ENCODE results near the gene ZBTB34.
A peak's percentile ranks its signal among the peaks of the same experiment; 100 is the strongest.

The ZBTB34 gene

GRCh38 chr9:126880947-126881332, 20.5 kb downstream of the ZBTB34 start:
- TF ChIP-seq CTCF (conservative IDR thresholded peaks at IDR 0.05; ENCODE audit: low read depth, low read length), result no peak
- no peak overlapping the region for H3K4me3 ChIP-seq (ENCODE audit: low read length)
- no peak for DNase-seq (ENCODE audit: low read depth)

GRCh38 chr9:126882746-126883145, 22.3 kb downstream of the ZBTB34 start:
- DNase-seq (ENCODE audit: low read depth), result no peak
- no peak for TF ChIP-seq CTCF (conservative IDR thresholded peaks at IDR 0.05; ENCODE audit: low read depth, low read length)
- no peak overlapping the region for H3K4me3 ChIP-seq (ENCODE audit: low read length)

- H3K4me3 ChIP-seq (ENCODE audit: low read length), result no peak overlapping the region
- TF ChIP-seq CTCF (conservative IDR thresholded peaks at IDR 0.05; ENCODE audit: low read depth, low read length), result no peak
- DNase-seq (ENCODE audit: low read depth), result peak; percentile 91
These were observed 23.2 kb downstream of the ZBTB34 start for GRCh38 chr9:126883636-126884035.

- no peak for TF ChIP-seq CTCF (conservative IDR thresholded peaks at IDR 0.05; ENCODE audit: low read depth, low read length)
- H3K4me3 ChIP-seq (ENCODE audit: low read length), result no peak overlapping the region
- no peak for DNase-seq (ENCODE audit: low read depth)
These were observed 24.7 kb downstream of the ZBTB34 start for GRCh38 chr9:126885131-126885641.

- no peak overlapping the region for H3K4me3 ChIP-seq (ENCODE audit: low read length)
- no peak for TF ChIP-seq CTCF (conservative IDR thresholded peaks at IDR 0.05; ENCODE audit: low read depth, low read length)
- no peak for DNase-seq (ENCODE audit: low read depth)
These were observed 25.8 kb downstream of the ZBTB34 start for GRCh38 chr9:126886034-126886822.

GRCh38 chr9:126886897-126887296, 26.5 kb downstream of the ZBTB34 start:
- H3K4me3 ChIP-seq (ENCODE audit: low read length), result no peak overlapping the region
- no peak for TF ChIP-seq CTCF (conservative IDR thresholded peaks at IDR 0.05; ENCODE audit: low read depth, low read length)
- no peak for DNase-seq (ENCODE audit: low read depth)

- TF ChIP-seq CTCF (conservative IDR thresholded peaks at IDR 0.05; ENCODE audit: low read depth, low read length), result no peak
- no peak overlapping the region for H3K4me3 ChIP-seq (ENCODE audit: low read length)
- DNase-seq (ENCODE audit: low read depth), result no peak
These were observed 31.2 kb downstream of the ZBTB34 start for GRCh38 chr9:126891676-126892075.
